Activated naive CD4-positive, alpha-beta T cell treated with anti-CD3 and anti-CD28 coated beads, Interleukin-2, amount 50 U/mL, for 16 hours (primary cell): ENCODE measurements around the gene RPTOR.
"Not testable (repeated sequence)": the region's sequence is repeated elsewhere in the genome, so short reads cannot be mapped to it uniquely, and the experiment has no call there.

Experiments used
- DNase-seq: peaks from one replicate; pipeline ENCODE4 v3.0.0-alpha.2; 2020

The RPTOR gene

DNA sequence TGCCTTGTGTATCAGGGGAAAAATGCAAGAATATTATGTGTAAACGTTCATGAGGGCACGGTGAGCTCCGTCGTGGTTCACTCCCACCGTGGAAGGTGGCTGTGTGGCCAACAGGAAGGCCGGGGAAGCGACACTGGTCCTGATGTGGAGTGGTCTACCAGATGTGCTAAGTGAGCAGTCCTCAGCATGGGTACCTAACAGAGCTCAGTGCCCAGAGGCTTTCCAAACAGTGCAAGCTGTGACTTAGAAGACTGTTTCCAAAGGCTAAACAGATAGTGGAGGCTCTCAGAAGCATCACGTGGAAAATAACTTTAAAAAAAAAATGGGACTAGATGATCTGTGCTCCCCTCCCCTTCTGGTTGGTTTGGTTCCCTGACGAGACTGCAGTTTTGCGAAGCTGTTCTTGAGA is 247.7 kb downstream of the RPTOR start:
- no peak for DNase-seq

DNA sequence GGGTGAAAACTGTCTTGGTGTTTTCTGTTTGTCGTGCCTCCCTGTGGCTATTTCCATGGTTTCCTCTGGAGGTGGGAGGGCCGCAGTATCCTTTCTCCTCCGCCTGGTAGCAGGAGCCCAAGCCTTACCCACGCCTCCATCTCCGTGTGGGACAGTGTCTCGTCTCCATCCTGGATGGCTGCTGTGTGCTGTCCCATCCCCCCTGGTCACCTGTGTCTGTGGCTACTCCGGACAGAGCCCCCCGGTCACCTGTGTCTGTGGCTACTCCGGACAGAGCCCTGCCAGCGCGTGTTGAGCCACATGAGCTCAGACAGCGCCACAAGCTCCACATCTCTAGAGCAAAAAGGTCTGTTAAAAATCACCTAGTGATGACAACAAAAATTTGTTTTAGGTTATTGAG is 248.8 kb downstream of the RPTOR start:
- no peak for DNase-seq

DNA sequence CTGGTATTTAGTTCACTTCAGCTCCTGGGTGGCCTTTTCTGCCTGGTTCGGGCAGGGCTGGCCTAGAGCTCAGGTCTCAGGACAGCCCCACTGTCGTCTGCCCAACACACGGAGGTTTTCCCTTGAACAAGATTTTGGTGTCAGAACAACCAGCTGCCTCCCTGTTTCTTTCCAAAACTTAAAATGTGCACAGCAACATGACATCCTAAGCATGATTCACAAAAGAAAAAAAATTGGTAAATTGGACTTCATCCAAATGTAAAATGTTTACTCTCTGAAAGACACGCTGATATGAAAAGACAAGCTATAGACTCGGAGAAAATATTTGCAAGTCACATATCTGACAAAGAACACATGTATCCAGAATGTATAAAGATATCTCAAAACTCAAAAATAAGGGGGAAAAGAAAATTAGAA is 249.2 kb downstream of the RPTOR start:
- no peak for DNase-seq

DNA sequence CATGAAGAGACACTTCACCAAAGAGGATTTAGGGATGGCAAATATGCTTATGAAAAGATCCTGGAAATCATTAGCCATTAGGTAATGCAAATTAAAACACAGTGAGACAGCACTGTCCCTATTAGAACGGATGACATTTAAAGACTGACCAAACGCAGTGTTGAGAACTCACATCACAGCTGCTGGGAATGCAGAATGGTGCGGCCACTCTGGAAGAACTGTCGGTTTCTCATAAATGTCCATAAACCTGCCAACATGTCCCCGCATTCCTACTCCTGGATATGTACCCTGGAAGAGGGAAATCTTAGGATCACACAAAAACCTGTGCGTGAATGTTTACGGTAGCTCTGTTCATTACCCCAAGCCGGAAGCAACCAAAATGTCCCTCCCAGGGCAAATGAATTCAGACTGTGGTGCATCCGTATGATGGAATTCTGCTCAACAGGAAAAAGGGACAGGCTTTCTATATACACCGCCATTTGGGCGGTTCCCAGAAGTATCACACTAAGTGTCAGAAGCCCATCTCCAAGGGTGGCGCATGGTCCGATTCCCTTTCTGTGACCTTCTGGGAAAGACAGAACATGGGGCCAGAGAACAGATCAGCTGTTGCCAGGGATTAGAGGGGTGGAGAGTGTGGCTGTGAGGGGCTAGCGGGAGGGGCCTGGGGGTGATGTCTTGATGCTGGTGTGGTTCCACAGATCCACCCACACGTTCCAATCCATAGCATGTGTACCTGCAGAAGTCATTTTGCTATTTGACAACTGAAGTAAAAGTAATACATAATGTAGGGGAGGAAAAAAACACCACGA is 249.8 kb downstream of the RPTOR start:
- no peak for DNase-seq

DNA sequence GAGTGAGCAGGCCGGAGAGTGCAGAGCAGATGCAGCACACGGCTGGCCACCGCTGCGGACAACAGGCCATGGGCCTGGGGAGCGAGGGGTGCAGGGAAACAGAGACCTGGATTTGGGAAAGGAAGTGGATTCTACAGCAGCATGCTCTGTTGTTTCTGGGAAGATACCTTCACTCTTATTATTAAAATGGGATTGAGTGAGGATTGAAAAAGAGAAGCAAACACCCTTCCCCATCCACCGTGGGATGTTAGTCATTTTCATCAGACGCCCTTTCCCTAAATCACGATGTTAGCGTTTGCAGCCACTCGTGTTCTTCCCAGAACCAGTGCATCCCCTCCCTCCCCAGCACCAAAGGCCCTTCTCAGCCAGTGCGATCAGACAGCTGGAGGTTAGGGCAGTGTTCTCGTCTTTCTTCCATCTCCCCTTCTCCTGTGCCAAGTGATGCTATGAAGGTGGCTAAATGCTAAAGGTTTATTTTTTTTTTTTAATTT is 250.5 kb downstream of the RPTOR start:
- DNase-seq: no peak

DNA sequence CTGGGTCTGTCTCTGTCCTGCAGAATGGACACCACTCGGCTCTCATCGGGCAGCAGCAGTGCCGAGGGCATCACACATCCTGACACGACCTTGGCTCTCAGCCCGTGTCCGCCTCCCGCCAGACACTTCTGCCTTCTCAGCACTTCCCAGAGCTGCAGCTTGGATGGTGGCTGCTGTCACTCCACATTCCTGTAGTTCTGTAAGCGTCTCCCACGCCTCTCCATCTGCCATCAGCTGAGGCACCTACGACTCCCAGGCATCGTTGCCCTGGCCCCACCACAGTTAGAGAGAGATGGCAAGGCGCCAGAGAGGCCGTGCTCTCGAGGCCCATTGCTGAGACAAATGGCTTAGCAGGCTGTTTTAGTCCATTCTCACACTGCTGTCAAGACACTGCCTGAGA is 251.1 kb downstream of the RPTOR start:
- no peak for DNase-seq

DNA sequence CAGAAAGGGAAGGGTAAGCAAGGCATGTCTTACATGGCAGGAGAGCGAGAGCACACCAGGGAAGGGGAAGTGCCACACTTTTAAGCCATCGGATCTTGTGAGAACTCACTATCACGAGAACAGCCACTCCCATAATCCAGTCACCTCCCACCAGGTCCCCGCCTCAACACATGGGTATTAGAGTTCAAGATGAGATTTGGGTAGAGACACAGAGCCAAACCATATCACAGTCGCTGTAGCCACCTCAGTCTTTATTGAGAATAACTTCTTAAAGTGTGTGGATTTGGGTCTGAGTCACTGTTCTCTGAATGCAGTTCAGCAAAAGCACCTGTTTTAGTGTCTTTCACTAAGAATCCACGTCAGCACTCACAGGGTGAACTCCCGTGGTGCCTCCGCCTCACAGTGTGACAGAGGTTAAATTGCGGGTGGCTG is 251.8 kb downstream of the RPTOR start:
- DNase-seq: no peak

DNA sequence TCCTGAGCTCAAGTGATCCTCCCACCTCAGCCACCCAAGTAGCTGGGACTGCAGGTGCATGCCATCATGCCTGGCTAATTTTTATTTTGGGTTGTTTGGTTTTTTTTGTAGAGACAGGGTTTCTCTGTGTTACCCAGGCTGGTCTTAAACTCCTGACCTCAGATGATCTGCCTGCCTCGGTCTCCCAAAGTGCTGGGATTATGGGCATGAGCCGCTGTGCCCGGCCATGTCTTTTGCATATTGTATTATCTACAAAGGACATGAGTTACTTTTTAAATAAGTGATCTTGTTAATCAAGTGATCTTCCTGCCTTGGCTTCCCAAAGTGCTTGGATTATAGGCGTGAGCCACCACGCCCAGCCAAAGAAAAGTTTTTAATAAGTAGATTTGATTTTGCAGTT is 252.6 kb downstream of the RPTOR start:
- DNase-seq: not testable (repeated sequence)

DNA sequence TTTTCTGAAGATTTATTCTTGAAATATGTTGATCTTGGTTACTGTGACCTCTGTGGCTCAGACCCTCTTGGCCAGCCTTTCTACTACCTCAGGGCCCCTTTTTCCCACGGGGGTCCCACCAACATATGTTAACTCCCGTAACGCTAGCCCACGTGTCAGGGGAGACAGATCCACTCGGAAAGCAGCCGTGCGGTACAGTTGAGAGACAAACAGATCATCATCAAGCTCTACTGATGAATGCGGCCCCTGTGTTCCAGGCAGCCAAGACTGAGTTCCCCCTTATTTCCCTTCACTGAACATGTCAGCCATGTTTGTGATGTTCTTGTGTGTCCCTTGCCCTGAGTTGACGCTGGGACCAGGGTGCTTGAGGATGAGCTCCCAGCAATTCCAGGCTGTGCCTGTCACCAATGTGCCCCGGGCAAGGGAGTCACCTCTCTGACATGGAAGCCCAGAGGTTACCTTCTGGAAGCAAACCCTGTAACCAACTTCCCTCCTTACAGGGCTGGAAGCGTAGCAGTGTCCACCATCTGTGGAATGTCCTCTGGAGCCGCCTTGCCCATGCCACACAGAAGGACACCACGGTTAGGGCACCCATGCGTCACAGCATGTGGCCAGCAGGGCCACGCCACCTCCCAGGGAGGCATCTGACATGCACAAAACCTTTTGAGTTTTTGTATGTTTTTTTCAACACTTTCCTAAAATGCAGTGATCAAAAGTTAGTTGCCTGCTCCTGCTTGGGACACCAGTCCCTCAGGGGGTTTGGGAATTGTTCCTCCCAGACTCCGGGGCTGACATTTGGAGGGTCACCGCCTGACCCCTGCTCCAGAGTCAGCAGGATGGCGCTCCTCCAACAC is 253.3 kb downstream of the RPTOR start:
- DNase-seq: no peak

DNA sequence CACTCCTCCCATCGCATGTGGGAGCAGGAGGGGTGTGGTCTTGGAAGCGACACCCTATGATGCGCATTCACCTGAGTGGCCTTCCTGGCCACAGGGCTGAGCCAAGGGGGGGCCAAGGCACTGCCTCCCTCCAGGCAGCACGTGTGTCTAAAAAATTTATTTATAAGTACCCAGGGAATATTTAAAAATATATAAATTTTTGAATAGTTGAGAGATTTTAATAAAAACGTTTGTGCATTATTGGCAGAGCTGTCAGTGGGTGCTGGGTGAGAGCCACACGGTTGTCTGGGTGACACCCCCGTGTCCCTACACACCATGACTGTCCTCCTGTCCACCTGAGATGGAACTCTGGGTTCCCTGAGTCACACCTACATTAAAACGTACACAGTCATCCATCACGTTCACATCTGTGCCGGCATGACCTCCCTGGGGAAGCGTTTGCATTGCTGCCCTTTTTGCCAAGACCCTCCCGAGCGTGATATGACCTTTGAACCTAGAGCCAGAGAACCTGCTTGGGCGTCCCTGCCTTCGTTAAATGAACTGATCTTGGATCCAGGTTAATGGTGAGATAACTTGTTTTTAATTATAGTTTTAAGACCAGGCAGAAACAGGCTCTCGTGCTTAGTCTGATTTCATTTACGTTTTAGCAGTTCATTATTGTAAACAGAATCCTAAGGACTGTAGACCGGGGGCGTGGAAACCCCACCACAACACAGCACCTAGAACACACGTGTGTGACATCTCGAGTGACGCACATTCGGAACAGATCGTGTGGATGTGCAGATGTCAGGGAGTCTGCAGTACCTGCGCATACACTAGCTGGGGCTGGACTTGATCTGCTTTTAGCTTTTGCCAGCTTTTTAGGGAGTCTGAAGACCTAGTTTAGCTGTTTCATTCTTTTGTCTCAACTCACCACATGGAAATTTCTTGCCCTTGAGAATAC is 254.2 kb downstream of the RPTOR start:
- no peak for DNase-seq

DNA sequence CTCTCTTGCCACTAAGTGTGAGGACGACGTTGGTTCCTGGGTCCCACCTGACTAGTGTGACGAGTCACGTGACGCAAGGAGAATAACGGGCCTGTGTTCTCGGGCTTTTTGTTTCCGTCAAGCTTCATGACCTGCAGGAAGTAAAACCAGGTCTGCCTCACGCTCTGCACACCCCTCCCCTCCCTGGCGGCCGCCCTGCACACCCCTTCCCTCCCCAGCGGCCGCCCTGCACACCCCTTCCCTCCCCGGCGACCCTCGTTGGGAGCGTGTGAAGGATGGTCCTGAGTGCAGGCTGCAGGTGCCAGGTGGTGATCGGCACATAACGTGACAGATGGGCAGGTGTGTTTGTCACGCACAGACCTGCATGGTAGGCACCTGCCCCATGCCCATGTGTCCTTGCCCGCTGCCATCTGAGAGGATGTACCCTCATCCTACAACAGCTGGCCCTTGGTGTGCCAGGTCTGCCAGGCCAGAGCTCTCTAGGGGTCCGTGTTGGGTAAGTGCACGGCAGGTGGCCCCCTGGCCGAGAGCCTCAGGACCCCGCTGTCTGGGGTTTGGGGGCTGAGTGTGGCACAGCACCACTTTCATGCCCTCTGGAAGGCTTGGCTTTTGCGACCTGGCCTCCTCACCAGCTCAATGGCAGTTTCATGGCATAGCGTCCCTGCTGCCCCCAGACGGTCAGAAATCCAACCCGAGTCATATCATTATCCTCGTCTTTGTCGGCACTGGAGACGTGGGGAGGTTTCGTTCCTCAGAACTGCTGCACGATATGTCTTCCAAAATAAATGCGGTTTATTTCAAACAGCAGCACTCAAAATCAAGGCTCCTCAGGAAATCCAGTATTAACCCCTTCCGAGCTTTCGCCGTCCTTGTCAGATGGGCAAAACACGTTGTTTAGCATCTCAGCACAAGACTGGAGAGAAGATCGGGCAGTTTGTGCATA is 255.2 kb downstream of the RPTOR start:
- DNase-seq: no peak

DNA sequence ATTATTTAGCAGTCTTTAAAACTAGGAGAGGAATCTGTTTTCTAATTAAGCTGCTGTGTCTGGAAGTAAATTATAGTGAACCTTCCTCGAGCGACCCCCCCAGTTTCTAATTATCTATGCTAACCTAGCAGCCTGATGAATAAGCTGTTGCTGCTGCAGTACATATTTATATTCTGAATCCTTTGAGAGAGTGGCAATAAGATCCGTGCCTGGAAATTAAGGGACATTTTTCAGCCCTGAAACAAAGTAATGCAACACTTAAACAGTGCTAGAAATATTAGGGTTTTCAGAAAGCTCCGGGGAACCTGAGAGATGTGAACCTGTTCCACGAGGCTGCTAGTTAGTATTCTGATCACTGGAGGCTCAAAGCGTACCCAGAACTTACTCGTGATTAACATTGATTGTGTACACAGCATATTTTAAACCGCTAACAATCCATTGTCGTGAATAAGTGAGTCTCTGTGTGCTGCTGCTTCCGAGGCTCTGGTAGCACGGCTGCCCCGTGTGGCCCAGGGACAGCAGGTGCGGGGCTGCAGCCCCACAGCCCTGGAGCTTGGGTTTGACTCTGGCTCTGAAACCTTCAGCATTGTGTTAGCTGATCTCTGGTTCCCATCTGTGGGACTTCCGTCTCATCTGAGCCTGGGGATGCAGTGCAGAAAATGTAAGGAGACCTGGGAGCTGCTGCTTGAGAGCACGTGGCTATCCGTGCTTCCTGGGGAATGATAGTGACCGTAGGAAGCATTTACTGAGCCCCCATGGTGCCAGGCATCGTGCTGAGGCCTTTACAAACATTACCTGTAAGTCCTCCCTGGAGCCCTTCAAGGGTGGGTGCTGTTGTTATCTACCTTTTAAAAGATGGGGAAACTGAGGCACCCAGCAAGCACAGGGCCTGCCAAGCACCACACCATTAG is 256.1 kb downstream of the RPTOR start:
- no peak for DNase-seq

DNA sequence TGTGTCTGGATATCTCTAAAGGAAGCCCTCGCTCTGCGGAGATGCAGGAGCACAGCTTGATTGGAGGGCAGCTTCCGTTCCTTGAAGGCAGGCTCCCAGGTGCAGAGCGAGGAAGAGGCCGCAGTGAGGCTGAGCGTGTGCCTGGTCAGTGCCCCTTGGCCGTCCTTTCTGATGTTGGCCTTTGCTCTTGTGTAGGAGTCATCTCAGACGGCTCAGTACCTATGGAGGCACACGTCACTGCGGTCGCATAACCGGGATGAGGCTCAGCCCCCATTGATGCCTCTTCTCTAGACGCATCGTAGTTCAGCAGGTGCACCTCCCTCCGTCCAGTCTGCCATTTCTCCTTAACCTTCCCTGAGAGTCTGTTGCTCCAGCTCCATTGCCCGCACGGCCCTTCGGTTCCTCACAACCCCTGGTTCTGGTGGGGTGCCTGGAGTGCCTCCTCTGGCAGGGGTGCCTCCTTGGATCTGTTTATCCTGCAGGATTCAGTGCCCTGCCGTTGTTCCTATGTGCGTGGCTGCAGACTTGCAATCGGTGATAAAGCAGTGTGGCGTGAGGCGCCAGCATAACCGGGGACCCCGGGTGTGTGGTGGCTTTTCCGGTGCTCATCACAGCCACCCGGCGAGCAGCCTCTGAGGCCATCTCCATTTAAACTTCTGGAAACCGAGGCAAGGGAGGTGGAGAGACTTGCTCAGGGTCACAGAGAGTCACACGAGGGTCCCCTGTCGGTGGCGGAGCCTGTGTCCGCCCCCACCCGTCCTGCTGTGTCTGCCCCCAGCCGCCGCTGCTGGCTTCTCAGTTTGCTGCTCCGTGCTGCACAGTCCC is 258.2 kb downstream of the RPTOR start:
- no peak for DNase-seq

DNA sequence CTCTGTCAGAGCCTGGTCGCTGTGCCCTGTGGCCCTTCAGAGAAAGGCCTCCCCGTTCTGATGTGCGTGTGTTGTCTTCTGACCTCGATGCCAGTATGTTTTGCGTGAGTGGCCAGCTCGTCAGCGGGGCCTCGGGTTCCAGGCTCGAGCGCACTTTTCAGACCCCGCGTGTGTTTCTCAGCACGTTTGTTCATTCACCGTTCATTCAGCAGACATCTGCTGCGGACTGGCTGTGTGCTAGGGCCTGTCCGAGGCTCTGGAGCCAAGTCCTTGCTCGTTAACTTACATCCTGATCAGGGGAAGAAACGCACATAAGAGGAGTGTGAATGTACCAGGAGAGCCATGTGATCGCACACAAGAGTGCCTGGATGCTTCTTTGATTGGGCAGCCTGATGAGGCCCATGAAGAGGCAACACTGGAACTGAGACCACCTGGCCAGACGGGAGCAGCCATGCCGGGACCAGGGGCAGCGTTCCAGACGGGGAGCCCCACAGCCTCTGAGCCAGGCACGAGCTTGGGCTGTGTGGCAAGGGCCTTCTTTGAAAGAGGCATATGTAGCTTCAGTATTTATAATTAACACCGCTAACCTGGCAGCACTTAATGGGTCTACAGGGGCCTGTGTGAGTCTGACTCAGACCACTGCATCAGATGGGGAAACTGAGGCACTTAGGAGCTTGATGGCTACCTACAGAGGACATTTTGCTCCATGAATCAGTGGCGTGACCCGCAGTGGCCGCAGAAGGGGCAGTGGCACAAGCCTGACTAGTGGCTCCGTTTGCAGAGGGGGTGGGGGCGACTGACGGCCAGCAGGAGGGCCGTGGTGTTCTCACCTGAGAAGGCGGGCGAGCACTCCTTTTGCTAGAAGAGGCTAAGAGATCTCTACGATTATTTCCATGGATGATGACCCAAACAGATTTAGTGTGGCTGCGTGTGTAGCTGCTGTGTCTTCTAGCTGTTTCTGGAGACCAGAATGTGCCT is 259.1 kb downstream of the RPTOR start:
- no peak for DNase-seq

DNA sequence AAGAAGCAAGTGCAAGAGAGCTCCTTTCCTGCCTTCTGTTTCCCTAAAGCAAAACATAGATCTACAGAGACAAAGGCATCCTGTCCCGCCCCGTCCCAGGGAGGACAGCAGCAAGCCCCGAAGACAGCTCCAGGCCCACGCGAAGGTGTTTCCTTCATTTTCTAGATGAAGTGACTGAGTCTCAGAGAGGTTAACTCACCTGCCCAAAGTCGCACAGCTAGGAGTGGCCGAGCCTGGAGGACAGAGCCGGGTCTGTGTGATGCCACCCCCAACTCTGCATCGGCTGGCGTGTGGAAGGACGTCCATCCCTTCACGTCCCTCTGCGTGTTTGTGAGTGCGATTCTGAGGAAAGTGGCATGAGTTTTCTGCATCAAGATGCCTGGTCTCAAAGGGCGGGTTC is 259.8 kb downstream of the RPTOR start:
- DNase-seq: peak; percentile 46

DNA sequence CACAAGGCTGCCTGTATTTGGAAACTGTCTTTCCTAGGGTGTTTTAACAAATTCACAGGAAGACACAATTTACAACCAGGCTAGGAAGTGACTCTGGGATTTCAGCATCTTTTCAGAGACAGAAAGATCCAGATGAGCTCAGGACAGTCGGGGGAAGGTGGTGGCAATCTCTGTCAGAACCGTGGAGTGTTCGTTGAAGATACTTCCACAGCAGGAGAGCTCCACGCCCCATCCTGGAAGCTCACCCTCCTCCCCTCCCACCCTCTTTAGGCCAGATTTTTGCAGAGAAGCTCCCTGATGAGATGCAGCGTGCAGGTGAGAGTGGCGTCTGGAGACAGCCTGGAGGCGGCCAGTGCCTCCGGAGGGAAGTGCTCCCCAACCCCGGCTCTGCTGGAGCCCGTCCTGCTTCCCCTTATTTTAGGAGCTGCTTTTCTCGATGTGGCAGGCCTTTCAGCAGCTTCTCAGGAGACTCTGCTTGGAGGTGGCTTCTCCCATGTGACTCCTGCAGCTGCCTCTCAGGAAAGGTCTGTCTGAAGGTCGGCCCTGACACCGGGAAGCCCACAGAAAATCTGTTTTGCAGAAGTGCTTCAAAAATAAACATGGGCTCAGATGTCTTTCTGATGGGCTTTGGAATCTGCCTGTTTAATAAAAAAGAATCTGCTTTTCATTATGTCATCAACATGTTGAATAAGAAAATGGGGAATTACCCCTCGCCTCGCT is 260.6 kb downstream of the RPTOR start:
- DNase-seq: no peak

DNA sequence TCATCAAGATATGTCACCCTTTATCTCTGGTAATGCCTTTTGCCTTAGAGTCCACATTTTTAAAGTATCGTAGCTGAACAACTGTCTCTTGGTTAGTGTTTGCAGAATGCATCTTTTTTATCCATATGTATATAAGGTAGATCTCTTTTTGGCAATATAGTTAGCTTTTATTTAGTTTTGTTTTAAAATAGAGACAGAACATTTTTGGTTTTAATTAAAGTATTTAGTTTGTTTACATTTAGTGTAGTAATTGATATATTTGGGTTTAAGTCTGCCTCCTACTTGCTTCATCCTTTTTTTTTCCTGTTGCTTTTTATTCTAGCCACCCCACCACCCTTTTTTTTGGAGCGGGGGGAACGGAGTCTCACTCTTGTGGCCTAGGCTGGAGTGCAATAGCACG is 262.4 kb downstream of the RPTOR start:
- no peak for DNase-seq

DNA sequence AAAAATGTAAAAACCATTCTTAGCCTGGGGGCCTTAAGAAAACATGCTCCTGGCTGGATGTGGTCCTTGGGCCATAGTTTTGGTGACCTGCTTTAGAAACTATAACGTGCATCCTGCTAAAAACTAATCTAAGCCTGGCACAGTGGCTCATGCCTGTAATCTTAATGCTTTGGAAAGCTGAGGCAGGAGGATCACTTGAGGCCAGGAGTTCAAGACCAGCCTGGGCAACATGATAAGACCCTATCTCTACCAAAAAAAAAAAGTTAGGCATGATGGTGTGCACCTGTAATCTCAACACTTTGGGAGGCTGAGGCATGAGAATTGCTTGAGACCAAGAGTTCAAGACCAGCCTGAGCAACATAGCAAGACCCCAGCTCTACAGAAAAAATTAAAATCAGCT is 263.2 kb downstream of the RPTOR start:
- DNase-seq: no peak
